Suppressor macrophage treated with lipopolysaccharide for 4 hours (primary cell): ENCODE data around the gene CABP4.
A peak's percentile ranks its signal among the peaks of the same experiment; 100 is the strongest.
"Not testable (repeated sequence)": the region's sequence is repeated elsewhere in the genome, so short reads cannot be mapped to it uniquely, and the experiment has no call there.

Experiments
- DNase-seq: peaks from one replicate; pipeline ENCODE4 v3.0.0-alpha.2; 2020

The CABP4 gene

DNA sequence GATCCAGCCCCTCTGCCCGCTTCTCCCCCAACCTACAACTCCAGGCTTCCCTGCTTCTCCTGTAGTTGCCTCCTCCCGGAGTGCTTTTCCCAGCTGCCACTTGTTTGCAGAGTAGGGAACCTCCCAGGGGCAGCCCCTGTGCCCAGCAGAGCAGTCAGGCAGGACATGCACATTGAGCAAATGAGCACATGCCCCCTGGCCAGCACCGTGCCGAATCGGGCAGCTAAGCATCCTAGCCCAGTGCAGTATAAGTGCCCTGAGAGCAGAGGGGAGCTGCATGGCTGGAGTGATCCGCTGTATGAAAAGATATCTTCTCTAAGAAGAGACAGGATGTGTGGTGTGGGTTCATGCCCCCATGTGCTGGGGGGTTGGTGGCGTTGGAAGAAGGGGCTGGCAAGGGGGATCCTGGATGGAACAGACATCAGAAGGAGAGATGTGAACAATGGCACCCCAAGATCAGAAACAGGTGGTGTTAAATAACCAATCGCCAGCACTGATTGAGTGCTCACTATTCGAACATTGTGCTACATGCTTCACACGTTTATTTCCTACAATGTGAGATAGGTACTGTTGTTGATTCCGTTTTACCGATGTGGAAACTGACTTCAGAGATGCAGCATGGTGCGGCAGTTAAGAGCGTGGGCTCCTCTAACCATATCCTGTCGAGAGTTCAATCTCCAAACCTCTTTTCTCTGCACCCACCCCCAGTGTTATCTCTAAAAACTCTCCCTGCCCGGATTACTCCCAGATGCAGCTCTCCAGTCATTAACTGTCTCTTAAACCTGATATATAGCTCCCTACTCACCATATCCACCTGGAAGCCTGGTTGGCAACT is 28.9 kb downstream of the CABP4 start:
- no peak for DNase-seq

DNA sequence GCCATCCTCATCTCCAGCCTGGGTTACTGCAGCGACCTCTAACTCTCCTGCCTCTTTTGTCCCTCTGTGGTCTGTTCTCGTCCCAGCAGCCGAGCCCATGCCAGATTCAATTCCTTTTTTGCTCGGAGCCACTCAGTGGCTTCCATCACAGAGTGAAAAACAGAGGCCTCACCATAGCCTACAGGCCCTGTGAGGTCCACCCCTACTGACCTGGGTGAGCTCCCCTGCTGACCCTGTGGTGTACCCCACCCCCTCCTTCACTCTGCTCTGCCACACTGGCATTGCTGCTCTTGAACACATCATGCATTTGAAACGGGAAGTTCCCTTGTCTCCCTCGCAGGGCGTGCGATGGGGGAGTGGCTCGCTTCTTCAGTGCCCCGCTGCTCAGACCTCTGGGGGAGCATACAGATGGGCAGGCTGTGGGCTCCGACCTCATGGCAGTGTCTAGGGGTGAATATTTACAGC is 29.7 kb downstream of the CABP4 start:
- DNase-seq, result peak; percentile 65

GRCh38 chr11:67485873-67486361 is 30.8 kb downstream of the CABP4 start:
- not testable (repeated sequence) for DNase-seq

DNA sequence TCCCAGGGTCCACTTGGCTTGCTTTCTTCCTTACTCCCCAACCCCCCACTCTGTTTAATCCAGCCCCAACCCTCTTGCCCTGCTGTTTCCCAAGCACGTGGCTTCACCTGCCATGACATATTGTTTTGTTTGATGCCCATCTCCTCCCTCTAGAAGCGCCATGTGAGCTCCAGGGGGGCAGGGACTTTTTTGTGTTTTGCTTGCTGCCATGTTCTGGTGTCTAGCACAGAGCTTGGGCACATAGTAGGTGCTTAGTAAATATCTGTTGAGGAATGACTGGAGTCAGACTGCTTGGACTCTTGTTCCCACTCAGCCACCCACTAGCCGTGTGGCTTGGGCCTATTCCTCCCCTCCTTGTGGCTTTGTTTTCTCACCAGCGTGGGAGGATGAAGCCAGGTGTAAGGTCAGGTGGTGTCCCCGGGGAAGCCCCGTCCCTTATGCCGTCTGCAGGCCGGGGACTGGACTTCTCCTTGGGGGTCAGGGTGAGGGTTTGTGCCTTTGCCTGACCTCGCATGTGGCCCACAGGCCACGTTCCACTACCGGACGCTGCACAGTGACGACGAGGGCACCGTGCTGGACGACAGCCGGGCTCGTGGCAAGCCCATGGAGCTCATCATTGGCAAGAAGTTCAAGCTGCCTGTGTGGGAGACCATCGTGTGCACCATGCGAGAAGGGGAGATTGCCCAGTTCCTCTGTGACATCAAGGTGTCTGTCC is 31.5 kb downstream of the CABP4 start:
- DNase-seq, result no peak

- DNase-seq, result no peak
These were observed 34.2 kb downstream of the CABP4 start for GRCh38 chr11:67489203-67489884.

GRCh38 chr11:67489885-67490726 is 35.0 kb downstream of the CABP4 start:
- DNase-seq, result no peak

DNA sequence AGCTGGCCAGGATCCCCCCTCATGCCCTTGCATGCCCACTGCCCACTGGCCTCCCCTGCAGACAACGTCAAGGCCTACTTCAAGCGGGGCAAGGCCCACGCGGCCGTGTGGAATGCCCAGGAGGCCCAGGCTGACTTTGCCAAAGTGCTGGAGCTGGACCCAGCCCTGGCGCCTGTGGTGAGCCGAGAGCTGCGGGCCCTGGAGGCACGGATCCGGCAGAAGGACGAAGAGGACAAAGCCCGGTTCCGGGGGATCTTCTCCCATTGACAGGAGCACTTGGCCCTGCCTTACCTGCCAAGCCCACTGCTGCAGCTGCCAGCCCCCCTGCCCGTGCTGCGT is 35.5 kb downstream of the CABP4 start:
- no peak for DNase-seq

GRCh38 chr11:67491276-67492068 is 36.3 kb downstream of the CABP4 start:
- no peak for DNase-seq

GRCh38 chr11:67492069-67492727 is 37.0 kb downstream of the CABP4 start:
- no peak for DNase-seq

- no peak for DNase-seq
These were observed 37.8 kb downstream of the CABP4 start for GRCh38 chr11:67492801-67493547.

DNA sequence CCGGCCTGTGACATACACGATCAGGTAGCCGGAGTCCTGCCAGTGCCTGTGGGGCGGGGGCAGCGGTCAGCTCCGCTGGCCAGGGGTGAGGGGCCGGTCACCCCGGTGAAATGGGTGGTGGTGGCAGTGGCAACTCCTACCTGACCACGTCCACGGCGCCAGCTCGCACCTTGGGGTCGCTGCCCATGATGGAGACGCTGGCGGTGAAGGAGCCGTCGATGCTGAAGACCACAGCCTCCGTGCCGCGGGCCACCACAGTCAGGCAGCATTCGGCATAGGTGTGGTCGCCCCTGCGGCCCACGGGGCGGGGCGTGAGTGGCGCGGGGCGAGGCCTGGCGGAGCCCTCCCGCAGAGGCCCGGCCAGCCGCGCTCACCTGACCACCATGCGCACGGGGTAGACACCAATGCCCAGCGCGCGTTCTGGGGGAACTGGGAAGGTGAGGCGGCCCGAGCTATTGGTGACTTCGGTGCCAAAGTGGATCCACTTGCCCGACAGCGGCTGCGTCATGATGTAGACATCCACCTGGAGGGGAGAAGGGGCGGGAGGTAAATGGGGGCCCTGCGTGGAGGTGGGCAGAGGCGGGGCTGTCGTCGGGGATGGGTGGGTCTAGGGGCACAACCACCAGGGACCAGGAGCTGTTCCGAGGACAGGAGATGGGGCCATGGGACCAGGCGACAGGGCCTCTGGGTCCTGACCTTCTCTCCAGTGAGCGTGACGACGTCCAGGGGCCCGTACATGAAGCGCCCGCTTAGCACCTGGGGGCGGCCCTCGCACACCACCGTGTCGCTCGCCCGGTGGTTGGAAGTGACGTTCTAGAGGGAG is 38.6 kb downstream of the CABP4 start:
- no peak for DNase-seq

GRCh38 chr11:67494371-67495233 is 39.4 kb downstream of the CABP4 start:
- no peak for DNase-seq

DNA sequence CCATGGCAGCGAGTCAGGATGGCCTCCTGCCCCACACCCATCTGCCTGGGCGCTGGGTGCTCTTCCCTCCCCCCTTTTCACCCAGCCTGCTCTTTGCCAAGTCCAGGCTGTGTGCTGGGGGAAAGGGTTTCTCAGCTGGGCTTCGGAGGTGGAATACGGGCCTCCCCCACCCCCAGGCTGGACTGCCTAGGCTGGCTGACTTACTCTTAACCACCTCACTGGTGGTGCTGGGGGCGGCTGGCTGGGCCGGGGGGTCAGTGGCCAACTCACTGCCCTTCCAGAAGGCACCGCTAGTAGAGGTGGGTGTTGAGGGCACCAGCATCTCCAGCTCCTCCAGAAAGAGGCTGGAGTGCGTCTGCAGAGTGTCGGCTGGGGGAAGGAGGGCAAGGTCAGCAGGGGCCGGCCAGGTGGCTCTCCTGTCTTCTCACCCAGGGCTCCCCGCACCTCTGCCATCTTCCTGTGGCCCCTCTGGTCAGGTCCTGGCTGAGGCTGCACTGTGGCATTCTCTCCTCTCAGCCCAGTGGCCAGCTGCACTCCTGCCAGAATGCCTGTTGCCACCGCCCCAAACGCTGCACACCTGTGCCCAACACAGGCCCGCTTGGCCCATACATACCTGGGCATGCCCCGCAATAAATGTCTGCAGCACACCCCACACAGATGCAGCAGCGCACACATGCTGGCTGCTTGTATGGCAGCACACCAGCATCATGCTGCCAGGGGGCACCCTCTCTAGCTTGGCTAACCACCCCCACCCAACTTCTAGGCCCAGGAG is 40.3 kb downstream of the CABP4 start:
- no peak for DNase-seq

- DNase-seq, result no peak
These were observed 41.0 kb downstream of the CABP4 start for GRCh38 chr11:67496113-67496512.

DNA sequence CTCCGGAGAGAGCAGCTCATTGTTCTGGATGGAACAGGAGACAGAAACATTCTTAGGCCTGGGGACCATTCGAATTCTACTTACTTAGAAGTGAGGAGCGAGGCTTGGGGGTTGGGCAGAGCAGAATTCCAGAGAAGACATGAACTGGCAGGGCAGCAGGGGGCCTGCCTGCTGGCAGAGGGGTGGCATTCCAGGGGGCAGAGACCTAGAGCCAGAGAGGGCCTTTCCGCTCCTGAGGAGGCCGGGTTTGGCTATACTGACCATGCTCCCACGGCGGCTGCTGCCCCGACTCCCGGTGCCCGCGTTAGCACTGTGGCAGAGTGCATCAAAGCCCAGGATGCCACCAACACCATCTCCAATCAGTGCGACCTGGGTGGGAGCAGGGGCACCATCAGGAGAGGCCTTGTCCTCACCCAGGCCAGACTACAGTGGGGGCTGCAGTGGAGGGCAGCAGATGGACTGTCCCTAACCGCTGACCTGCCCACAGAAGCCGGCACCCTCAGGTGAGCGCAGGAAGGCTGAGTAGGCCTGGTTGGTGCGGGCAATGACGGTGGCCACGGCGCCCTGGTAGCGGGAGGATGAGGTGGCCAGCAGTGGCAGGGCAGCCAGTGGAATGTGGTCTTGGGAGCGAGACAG is 42.6 kb downstream of the CABP4 start:
- no peak for DNase-seq

GRCh38 chr11:67498544-67498972 is 43.4 kb downstream of the CABP4 start:
- no peak for DNase-seq
